Stromal cell of bone marrow (primary cell): ENCODE results near the gene CHPF.

Experiments used
- DNase-seq: peaks from one replicate; pipeline ENCODE4 v3.0.0-alpha.2; 2012; ENCODE audit warnings: low read depth

Gene CHPF

GRCh38 chr2:219512524-219513216 lies 30.9 kb downstream of the CHPF start:
- no peak for DNase-seq

GRCh38 chr2:219511547-219512325 lies 31.9 kb downstream of the CHPF start:
- no peak for DNase-seq

GRCh38 chr2:219510512-219511135 lies 33.0 kb downstream of the CHPF start:
- DNase-seq, result no peak

GRCh38 chr2:219509780-219510511 lies 33.7 kb downstream of the CHPF start:
- DNase-seq, result no peak

GRCh38 chr2:219508971-219509779 lies 34.4 kb downstream of the CHPF start:
- DNase-seq, result no peak

DNA sequence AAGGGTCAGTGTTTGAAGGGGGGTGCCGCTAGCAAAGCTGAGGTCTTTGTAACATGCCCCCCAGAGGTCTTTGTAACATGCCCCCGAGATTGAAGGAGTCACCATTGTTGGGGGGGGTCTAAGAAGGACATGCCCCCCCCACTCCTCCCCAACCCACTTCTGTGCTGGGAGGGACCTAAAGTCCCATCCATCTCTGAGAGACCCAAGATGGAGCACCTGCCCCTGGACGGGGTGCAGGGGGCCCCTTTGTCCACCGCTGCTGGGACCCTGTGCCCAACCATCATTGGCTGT lies 35.2 kb downstream of the CHPF start:
- no peak for DNase-seq

DNA sequence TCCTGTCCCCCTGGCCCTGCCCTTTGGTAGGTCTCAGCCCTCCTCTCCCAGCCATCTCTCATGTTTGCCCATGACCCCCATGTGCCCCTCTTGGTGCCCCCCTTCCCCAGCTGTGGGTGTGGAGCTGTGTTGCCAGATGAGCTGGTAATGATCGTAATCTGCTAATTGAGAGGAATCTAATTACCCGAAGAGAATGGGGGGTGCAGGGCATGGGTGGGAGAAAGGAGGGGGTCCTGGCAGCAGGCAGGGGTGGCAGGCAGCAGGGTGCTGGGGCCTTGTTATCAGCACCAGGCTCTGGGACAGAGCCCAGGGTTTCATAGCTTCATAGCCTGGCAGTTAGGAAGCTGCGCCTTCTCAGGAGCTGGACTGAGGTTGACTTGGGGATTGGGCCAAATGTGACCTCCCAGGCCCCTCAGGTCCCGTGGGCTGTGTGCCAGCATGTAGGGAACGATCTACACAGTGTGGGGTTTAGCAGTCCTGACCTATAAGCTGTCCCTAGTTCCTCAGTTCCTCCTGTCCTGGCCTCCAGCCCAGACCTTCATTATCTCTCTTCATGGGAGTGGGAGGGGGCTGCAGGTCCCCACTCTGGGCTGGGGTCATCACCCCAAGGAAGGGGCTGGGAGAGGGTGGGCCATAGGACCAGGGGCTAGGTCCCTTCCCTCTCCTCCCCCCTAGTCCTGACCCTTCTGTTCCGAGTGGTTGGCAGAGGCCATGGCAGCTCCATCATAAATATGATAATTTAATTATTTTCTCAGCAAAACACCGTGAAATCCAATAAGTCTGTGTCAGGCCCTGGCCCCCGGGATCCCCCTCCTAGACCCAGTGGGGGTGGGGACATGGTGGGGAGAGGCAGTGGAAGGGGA lies 35.8 kb downstream of the CHPF start:
- no peak for DNase-seq

DNA sequence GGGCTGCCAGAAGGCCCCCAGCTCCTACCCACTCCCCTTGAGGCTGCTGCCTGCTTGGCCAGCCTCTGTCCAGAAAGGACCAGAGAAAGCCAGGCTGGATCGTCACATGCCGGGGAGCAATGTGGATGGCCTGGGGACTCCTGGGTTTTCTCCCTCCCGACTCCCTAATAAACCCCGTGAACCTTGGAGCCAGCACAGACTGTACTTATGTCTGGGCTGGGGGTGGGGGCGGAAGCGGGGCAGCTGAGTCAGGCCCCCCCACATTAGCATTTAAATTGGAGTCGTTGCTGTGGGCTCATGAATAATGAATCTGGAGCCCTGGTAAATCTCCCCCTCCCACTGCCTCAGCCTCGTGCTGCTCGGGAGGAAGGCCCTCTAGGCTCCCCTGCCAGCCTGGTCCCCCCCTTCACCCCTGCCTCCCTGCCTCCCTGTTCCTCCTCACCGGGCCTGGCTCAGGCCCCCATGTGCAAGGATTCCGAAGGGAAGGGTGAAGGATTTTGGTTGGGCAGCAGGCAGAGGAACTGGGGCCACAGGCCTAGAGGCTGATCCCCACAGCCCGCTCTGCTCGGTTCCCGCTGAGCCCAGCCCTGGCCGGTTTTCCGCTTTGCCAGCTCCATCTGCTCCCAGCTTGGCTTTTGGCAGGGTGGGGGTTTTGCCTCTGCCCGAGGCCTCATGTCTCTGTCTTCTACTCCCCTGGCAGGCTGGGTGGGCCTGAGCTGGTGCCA lies 36.6 kb downstream of the CHPF start:
- no peak for DNase-seq

GRCh38 chr2:219506153-219506801 lies 37.3 kb downstream of the CHPF start:
- DNase-seq, result no peak

- no peak for DNase-seq
Observed at GRCh38 chr2:219505585-219505984, 38.0 kb downstream of the CHPF start.

DNA sequence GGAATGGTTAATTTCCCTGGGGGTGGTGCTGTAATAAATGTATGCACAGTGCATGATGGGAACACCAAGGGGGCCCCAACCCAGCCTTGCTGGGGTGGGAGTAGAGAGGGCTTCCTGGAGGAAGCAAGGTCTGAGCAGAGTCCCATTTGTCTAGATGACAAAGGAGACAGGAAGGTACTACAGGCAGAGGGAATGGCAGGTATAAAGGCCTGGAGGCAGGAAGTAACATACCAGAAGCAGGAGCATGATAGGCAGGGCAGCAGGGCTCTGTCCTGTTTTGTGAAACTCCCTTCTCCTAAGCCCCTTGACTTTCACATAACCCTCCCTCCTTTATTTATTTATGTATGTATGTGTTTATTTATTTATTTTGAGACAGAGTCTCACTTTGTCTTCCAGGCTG lies 41.0 kb downstream of the CHPF start:
- DNase-seq, result no peak

DNA sequence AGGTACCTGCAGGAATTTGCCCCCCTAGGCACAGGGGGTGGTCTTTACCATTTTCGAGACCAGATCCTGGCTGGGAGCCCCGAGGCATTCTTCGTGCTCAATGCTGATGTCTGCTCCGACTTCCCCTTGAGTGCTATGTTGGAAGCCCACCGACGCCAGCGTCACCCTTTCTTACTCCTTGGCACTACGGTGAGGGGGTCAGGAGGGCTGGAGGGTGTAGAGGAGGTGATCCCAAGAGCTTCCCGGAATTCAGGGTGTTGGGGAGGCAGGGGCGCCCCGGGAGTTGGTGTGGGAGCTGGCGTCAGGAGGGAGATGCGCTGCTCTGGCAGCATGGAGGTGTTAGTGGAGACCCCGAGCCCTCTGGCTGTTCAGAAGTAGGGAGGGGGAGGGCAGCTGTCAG lies 41.8 kb downstream of the CHPF start:
- DNase-seq, result no peak

GRCh38 chr2:219500135-219500534 lies 43.5 kb downstream of the CHPF start:
- no peak for DNase-seq

DNA sequence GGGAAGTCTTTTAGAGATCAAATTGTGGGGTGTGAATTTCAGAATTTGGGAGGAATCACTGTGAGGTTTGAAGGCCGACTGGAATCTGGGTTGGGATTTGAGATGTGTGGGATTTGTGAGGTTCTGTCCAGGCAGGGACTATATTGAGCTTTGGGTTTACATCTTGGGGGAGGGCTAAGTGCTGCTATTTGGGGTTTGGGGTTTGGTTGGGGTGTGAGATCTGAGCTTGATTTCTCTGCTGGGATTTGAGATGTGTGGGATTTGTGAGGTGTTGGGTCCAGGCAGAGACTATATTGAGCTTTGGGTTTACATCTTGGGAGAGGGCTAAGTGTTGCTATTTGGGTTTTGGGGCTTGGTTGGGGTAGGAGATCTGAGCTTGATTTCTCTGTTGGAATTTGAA lies 44.1 kb downstream of the CHPF start:
- DNase-seq, result no peak

DNA sequence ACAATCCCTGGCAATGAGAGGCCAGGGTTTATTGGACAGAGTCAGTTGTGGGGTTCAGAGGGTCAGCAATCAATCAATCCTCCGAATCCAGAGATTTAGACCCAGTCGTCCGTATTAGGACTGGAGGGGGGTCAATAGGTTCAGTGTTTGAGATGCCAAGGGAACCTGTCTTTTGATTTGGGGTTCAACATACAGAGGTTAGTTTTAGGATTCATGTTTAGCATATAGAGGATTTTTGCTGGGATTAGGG lies 44.6 kb downstream of the CHPF start:
- DNase-seq, result no peak

DNA sequence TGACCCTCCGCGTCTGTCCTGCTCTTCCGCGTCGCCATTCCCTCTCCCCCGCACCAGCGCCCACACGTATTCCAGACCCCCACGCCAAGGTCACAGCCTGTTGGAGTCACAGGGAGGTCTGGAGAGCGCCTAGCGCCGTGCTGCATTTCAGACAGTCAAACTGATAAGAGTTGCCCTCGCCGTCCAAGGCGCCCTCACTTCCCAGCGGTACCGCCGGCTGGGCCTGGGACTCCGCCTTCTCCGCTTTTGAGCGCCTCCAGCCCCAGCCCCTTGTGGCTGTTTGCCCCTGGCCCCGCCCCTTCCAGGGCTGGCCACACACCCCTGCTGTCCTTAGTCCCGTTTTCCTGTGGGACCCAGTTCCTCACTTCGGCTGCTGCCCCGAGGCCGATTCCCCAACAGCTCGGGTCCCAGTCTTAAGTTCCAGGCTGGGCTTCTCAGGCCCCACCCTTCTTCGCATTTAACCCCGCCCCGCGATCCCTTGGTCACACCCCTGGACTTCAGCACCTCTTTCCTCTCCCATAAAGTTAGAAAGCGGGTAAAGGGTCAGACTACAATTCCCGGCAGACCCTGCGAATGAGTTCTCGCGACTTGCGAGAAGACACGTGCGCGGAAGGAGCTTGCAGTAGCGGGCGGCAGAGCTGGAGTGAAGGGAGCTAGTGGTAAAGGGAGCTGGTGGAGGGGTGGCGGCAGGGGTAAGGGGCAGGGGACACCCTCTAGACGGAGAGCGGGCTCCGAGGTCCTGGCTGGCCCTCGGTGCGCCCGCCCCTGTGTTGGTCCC lies 45.1 kb downstream of the CHPF start, which contains the start of gene GMPPA:
GMPPA (plus strand) TSS at position 612 of the 778 bp plus-strand sequence. CDS start 1,085 bp downstream, outside the sequence.
- peak; percentile 97 for DNase-seq

GRCh38 chr2:219497495-219498279 lies 45.9 kb downstream of the CHPF start:
- peak; percentile 63 for DNase-seq

DNA sequence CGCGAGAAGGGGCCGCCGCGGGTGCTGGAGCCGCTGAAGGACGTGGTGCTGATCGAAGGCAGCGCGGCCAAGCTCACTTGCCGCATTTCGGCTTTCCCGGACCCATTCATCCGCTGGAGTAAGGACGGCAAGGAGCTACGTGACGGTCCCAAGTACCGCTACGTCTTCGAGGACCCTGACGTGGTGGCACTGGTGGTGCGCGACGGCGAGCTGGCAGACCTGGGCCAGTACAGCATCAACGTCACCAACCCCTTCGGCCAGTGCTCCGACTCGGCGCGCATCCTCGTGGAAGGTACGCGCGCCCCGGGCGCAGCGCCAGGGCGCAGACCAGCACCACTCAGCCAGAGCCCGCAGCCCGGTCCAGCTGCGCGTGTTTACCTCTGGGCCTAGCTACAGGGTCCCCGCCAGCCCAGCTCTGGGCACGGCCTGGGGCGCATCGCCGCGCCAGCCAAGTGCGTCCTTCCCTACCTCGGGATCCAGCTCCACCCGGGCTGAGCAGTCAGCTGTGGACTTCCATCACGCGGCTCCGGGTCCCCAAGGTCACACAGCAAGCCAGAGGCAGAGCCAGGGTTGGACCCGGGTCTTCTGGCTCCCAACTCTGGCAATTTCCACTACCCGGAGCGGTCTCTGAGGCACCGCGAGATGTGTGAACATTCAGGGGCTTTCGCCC lies 46.6 kb downstream of the CHPF start:
- DNase-seq, result no peak
